H1 (cell line): ENCODE measurements around the gene PTPRG.

Experiments
- CTCF ChIP-seq, 3 experiments: IDR thresholded peaks; 1 replicate in 2 of 3; 2 replicates in 1 of 3; pipeline versions ENCODE4 v1.5.1 to v1.6.1; 2011; ENCODE audit warnings: low read length in 3 of 3, mild to moderate bottlenecking in 3 of 3, inconsistent platforms in 2 of 3, low read depth in 1 of 3, moderate library complexity in 1 of 3; ENCODE audit not compliant: insufficient read depth in 1 of 3; ENCODE audit errors: control extremely low read depth in 1 of 3
- PHF8 ChIP-seq: fragments of 200-600 bp; sonication (generic); conservative IDR thresholded peaks from 2 replicates; pipeline ENCODE4 v1.7.1; 2012; ENCODE audit warnings: low read depth, mild to moderate bottlenecking, inconsistent platforms, low read length, moderate library complexity
- POLR2A ChIP-seq, 2 experiments: IDR thresholded peaks; 1 replicate in 1 of 2; 2 replicates in 1 of 2; pipeline ENCODE4 v1.6.1; 2011; ENCODE audit warnings: low read depth in 2 of 2, low read length in 2 of 2, mild to moderate bottlenecking in 2 of 2; ENCODE audit errors: control extremely low read depth in 1 of 2
- USF2 ChIP-seq: IDR thresholded peaks from 2 replicates; pipeline ENCODE4 v1.6.1; 2011; ENCODE audit warnings: low read length, improper control_type of control experiment
- YY1 ChIP-seq: IDR thresholded peaks from 2 replicates; pipeline ENCODE4 v1.6.1; 2011; ENCODE audit warnings: low read depth, mild to moderate bottlenecking, low read length

GRCh38 chr3:62094461-62094860, 533.1 kb downstream of the PTPRG start:
- no peak for TF ChIP-seq USF2
- no peak for TF ChIP-seq PHF8
- TF ChIP-seq POLR2A (IDR thresholded peaks at IDR 0.05; ENCODE audit: control extremely low read depth in 1 of 2, low read depth in 2 of 2, low read length in 2 of 2), result no peak
- no peak for TF ChIP-seq CTCF (IDR thresholded peaks at IDR 0.05; ENCODE audit: control extremely low read depth in 1 of 3, insufficient read depth in 1 of 3, low read depth in 1 of 3, low read length in 3 of 3)
- TF ChIP-seq YY1, result no peak
